Adrenal gland (tissue), 5 donors: ENCODE measurements around the gene AQP10.
"Not testable (repeated sequence)": the region's sequence is repeated elsewhere in the genome, so short reads cannot be mapped to it uniquely, and the experiment has no call there.

Experiments
- POLR2A ChIP-seq, 2 donors: fragments of 450-650 bp; IDR thresholded peaks; one replicate each; pipeline ENCODE4 v1.6.1; 2017; ENCODE audit warnings: antibody characterized with exemption in 2 of 2, mild to moderate bottlenecking in 2 of 2, moderate library complexity in 1 of 2
- TF ChIP-seq, protein P1 (sequence below), 6 experiments: fragments of 450-650 bp in 4 of 6; fragments of 200-600 bp in 2 of 6; sonication (generic) in 1 of 6; IDR thresholded peaks; 1 replicate in 5 of 6; 2 replicates in 1 of 6; pipeline versions ENCODE4 v1.5.1 to v1.8.0; 2016 to 2021; ENCODE audit warnings: antibody characterized with exemption in 6 of 6, mild to moderate bottlenecking in 2 of 6, moderate library complexity in 1 of 6
- donor health status: DM: no; HTN: no; CAD: no.

DNA sequence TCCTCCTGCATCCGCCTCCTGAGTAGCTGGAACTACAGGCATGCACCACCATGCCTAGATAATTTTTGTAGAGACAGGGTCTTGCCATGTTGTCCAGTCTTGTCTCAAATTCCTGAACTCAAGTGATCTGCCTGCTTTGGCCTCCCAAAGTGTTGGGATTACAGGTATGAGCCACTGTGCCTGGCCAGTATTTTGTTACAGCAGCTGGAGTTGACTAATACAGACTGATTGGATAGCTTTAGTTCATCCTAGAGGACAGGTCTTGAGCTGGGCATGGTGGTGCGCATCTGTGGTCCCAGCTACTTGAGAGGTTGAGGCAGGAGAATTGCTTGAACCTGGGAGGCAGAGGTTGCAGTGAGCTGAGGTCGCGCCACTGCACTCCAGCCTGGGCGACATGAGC, 40.0 kb downstream of the AQP10 start:
- TF ChIP-seq, protein P1, sequence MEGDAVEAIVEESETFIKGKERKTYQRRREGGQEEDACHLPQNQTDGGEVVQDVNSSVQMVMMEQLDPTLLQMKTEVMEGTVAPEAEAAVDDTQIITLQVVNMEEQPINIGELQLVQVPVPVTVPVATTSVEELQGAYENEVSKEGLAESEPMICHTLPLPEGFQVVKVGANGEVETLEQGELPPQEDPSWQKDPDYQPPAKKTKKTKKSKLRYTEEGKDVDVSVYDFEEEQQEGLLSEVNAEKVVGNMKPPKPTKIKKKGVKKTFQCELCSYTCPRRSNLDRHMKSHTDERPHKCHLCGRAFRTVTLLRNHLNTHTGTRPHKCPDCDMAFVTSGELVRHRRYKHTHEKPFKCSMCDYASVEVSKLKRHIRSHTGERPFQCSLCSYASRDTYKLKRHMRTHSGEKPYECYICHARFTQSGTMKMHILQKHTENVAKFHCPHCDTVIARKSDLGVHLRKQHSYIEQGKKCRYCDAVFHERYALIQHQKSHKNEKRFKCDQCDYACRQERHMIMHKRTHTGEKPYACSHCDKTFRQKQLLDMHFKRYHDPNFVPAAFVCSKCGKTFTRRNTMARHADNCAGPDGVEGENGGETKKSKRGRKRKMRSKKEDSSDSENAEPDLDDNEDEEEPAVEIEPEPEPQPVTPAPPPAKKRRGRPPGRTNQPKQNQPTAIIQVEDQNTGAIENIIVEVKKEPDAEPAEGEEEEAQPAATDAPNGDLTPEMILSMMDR (IDR thresholded peaks at IDR 0.05), result not testable (repeated sequence)
- not testable (repeated sequence) for TF ChIP-seq POLR2A (IDR thresholded peaks at IDR 0.05)
